Spleen (tissue), 7 donors: ENCODE results near the gene EYS.

Experiments
- CTCF ChIP-seq, 11 experiments: fragments of 200-600 bp in 7 of 11; fragments of 450-650 bp in 4 of 11; sonication (generic) in 4 of 11; IDR thresholded peaks in 8 of 11; conservative IDR thresholded peaks in 3 of 11; 1 replicate in 7 of 11; 2 replicates in 4 of 11; pipeline versions ENCODE4 v1.4.0 to v1.8.0; 2016 to 2021; ENCODE audit warnings: antibody characterized with exemption in 11 of 11, inconsistent platforms in 4 of 11, mild to moderate bottlenecking in 1 of 11
- POLR2AphosphoS5 ChIP-seq, 3 donors: sonication (generic); formaldehyde crosslinking; IDR thresholded peaks; one replicate each; pipeline ENCODE4 v1.5.1; 2017; ENCODE audit warnings: antibody characterized with exemption in 3 of 3
- donor health status: DM: no; HTN: no; CAD: no; lungs with moderate emphysema.
- donor health status: DM: no; HTN: no; CAD: no.
- donor health status: DM: no; HTN: no; CAD: no.

DNA sequence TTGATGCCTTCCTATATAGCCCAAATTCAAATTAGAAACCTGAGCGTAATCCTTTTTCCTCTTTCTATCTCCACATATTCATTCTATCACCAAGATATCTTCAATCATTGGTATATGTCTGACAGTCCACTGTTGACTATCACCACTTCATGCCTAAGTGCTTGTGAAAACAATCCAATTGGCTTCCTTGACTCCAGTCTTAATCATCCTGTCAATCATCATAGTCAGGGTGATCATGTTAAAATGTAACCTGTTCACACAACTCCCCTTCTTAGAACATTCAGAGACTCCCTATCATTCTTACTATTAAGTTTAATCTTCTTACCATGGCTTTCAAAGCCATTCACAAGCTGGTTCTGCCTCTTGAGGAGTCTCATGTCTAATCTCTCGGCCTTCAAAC is 1454.8 kb downstream of the EYS start:
- TF ChIP-seq CTCF (IDR thresholded peaks at IDR 0.05 in 8 of 11, conservative IDR thresholded peaks at IDR 0.05 in 3 of 11) (no peak), POLR2AphosphoS5 (IDR thresholded peaks at IDR 0.05) (no peak)
